NT2/D1 (cell line): ENCODE results near the gene XYLT1.

Source experiments
- SUZ12 ChIP-seq: IDR thresholded peaks from 2 replicates; pipeline ENCODE4 v1.6.1; 2011; ENCODE audit not compliant: insufficient read length, insufficient read depth; ENCODE audit errors: extremely low read depth
- YY1 ChIP-seq: IDR thresholded peaks from 2 replicates; pipeline ENCODE4 v1.6.1; 2011; ENCODE audit not compliant: insufficient read length, insufficient read depth

GRCh38 chr16:17359788-17360390 lies 110.9 kb downstream of the XYLT1 start:
- no peak for TF ChIP-seq SUZ12
- TF ChIP-seq YY1, result no peak
